Parathyroid adenoma (tissue), 2 donors: ENCODE data around the gene BCL2L1.
A peak's percentile ranks its signal among the peaks of the same experiment; 100 is the strongest.

ENCODE experiments used
- H2AFZ ChIP-seq: fragments of 300-600 bp; sonication (generic); one replicate; pipeline ENCODE4 v1.7.0; 2017; ENCODE audit warnings: antibody characterized with exemption, mild to moderate bottlenecking
- H3K27ac ChIP-seq: fragments of 300-600 bp; sonication (generic); one replicate; pipeline ENCODE4 v1.7.0; 2017
- H3K27me3 ChIP-seq: fragments of 300-600 bp; sonication (generic); one replicate; pipeline ENCODE4 v1.7.0; 2017; ENCODE audit warnings: low read length; ENCODE audit not compliant: control insufficient read depth, insufficient read depth
- H3K36me3 ChIP-seq: fragments of 300-600 bp; sonication (generic); one replicate; pipeline ENCODE4 v1.7.0; 2017; ENCODE audit warnings: low read length; ENCODE audit not compliant: control insufficient read depth, insufficient read depth
- H3K4me1 ChIP-seq: fragments of 300-600 bp; sonication (generic); one replicate; pipeline ENCODE4 v1.7.0; 2017; ENCODE audit warnings: control low read depth
- H3K4me2 ChIP-seq: fragments of 300-600 bp; sonication (generic); one replicate; pipeline ENCODE4 v1.7.0; 2017; ENCODE audit warnings: low read length
- H3K4me3 ChIP-seq: fragments of 300-600 bp; sonication (generic); one replicate; pipeline ENCODE4 v1.7.0; 2017; ENCODE audit warnings: low read depth, low read length
- H3K79me2 ChIP-seq: fragments of 300-600 bp; sonication (generic); one replicate; pipeline ENCODE4 v1.7.0; 2017; ENCODE audit warnings: control low read depth
- H3K9ac ChIP-seq: fragments of 300-600 bp; sonication (generic); one replicate; pipeline ENCODE4 v1.7.0; 2017; ENCODE audit warnings: mild to moderate bottlenecking
- H3K9me3 ChIP-seq: fragments of 300-600 bp; sonication (generic); one replicate; pipeline ENCODE4 v1.7.0; 2017; ENCODE audit warnings: low read length; ENCODE audit not compliant: control insufficient read depth
- TF ChIP-seq, protein P1 (sequence below): fragments of 300-600 bp; sonication (generic); IDR thresholded peaks from one replicate; pipeline ENCODE4 v1.7.0; 2017; ENCODE audit warnings: antibody characterized with exemption, mild to moderate bottlenecking
- donor health status: primary hyperparathyroidism.

The BCL2L1 gene

DNA sequence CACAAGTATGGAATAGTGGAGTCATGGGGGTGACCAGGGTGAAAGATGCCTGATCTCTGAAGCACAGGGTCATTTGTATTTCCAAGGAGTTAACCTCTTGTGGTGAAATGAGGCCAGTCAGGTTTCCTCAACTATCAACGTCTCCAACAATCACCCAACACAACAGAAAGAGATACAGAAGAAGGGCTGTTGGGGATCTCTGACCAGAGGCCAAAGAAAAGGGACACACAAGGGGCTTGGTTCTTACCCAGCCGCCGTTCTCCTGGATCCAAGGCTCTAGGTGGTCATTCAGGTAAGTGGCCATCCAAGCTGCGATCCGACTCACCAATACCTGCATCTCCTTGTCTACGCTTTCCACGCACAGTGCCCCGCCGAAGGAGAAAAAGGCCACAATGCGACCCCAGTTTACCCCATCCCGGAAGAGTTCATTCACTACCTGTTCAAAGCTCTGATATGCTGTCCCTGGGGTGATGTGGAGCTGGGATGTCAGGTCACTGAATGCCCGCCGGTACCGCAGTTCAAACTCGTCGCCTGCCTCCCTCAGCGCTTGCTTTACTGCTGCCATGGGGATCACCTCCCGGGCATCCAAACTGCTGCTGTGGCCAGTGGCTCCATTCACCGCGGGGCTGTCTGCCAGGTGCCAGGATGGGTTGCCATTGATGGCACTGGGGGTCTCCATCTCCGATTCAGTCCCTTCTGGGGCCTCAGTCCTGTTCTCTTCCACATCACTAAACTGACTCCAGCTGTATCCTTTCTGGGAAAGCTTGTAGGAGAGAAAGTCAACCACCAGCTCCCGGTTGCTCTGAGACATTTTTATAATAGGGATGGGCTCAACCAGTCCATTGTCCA, 1.0 kb downstream of the BCL2L1 start:
- Histone ChIP-seq H3K9ac (no peak overlapping the region), H3K79me2 (peaks cover 15% of the 10 kb centered on the region), H3K4me2 (peak overlapping the region; percentile 90), H3K27ac (peak overlapping the region; percentile 97), H3K4me3 (peak overlapping the region; percentile 86), H3K36me3 (no peaks in the 10 kb centered on the region), H3K9me3 (no peaks in the 10 kb centered on the region), H2AFZ (no peak overlapping the region), H3K27me3 (no peaks in the 10 kb centered on the region), H3K4me1 (peaks cover 21% of the 10 kb centered on the region)
- TF ChIP-seq, protein P1, sequence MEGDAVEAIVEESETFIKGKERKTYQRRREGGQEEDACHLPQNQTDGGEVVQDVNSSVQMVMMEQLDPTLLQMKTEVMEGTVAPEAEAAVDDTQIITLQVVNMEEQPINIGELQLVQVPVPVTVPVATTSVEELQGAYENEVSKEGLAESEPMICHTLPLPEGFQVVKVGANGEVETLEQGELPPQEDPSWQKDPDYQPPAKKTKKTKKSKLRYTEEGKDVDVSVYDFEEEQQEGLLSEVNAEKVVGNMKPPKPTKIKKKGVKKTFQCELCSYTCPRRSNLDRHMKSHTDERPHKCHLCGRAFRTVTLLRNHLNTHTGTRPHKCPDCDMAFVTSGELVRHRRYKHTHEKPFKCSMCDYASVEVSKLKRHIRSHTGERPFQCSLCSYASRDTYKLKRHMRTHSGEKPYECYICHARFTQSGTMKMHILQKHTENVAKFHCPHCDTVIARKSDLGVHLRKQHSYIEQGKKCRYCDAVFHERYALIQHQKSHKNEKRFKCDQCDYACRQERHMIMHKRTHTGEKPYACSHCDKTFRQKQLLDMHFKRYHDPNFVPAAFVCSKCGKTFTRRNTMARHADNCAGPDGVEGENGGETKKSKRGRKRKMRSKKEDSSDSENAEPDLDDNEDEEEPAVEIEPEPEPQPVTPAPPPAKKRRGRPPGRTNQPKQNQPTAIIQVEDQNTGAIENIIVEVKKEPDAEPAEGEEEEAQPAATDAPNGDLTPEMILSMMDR, result no peak

DNA sequence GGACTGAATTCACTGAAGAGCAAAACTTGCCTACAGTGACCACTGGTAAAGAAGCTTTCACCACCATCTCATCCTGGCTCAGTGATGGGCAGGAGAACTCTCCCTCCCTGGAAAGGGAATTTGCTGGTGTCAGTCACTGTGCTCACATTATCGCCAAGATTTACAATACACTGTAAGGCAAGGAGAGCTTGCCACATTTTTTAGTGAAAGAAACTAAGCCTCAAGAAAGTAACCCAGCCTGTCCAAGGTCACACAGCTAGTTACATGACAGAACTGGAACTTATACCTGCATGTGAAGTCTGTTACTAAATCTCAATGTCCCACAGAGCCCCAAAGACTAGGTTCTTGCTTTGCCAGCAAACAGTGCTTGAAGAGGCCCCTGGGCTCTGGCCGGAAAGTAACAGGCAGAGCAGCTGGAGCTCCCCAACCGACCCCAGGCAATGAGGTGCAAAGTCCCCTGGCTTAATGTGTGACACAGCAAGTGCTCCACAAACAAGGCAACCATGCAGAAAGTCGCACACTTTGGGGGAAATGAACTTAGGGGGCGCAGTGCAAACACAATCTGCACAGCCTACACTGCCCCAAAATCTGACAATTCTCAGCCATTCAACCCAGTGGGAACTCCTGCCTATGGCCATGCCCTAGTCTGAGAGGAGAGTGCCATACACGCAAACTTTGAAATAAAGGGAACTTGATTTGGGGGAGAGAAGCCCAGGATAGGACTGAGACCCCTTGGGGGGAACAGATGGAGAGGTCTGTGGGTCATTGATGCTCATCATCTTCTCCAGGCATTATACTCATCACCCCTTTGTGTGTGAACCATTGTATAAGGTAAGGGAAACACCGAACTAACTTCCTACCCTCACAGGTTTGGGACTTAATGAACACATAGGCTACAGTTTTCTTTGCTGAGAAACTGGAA, 1.9 kb downstream of the BCL2L1 start:
- H3K36me3 ChIP-seq, result no peaks in the 10 kb centered on the region
- peaks cover 21% of the 10 kb centered on the region for H3K4me1 ChIP-seq
- peak overlapping the region; percentile 86 for H3K4me3 ChIP-seq
- H3K27me3 ChIP-seq, result no peaks in the 10 kb centered on the region
- H3K9me3 ChIP-seq, result no peaks in the 10 kb centered on the region
- no peak overlapping the region for H2AFZ ChIP-seq
- H3K9ac ChIP-seq, result no peak overlapping the region
- peak overlapping the region; percentile 90 for H3K4me2 ChIP-seq
- peak overlapping the region; percentile 97 for H3K27ac ChIP-seq
- TF ChIP-seq, protein P1, result no peak
- H3K79me2 ChIP-seq, result peaks cover 19% of the 10 kb centered on the region

DNA sequence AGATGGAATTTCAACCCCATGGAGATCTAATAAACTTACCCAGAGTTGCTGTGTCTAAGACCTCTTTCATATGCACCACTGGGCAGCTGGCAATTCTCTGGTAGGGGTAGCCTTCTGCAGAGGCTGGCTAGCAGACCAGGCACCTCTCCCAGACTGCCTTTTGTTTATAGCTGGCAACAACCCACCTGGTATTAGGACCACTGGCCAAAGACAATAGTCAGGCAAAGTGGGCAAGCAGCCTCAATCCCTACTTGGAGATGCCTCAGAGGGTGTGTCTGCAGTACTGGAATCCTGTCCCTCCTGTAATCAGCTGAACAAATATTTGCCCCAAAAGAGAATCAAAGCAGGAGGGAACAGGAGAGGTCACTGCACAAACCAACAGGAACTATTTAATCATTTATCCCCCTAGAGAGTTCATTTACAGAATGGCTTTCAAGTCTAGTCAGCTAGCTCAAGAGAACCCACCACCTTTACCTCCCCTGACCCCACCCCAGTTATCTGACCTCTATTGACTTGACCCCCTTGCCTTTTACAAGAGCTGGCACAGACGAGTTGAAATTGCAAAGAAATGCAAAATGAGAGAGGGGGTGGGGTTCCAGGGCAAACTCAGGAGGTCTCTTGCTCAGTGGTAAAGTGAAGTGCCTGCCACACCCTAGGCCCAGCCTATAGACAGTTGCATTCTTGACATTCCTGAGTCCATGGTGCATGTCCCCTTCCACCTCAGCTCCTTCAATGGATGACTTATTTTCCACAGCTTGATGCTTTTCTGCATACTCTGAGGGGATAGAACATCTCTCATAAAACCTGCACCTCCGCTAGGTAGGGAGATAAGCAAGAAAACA, 2.8 kb downstream of the BCL2L1 start:
- peak overlapping the region; percentile 90 for H3K4me2 ChIP-seq
- H3K4me1 ChIP-seq, result peaks cover 21% of the 10 kb centered on the region
- H3K4me3 ChIP-seq, result peak overlapping the region; percentile 86
- no peak overlapping the region for H2AFZ ChIP-seq
- no peak overlapping the region for H3K27ac ChIP-seq
- no peaks in the 10 kb centered on the region for H3K36me3 ChIP-seq
- no peak overlapping the region for H3K9ac ChIP-seq
- H3K79me2 ChIP-seq, result peaks cover 19% of the 10 kb centered on the region
- TF ChIP-seq, protein P1, result no peak
- no peaks in the 10 kb centered on the region for H3K27me3 ChIP-seq
- no peaks in the 10 kb centered on the region for H3K9me3 ChIP-seq

GRCh38 chr20:31718952-31719643, 3.6 kb downstream of the BCL2L1 start:
- no peaks in the 10 kb centered on the region for H3K36me3 ChIP-seq
- H3K79me2 ChIP-seq, result peaks cover 19% of the 10 kb centered on the region
- no peaks in the 10 kb centered on the region for H3K9me3 ChIP-seq
- peak overlapping the region; percentile 5 for H3K4me2 ChIP-seq
- no peak overlapping the region for H2AFZ ChIP-seq
- H3K9ac ChIP-seq, result no peak overlapping the region
- peaks cover 21% of the 10 kb centered on the region for H3K4me1 ChIP-seq
- no peak overlapping the region for H3K27ac ChIP-seq
- H3K4me3 ChIP-seq, result no peak overlapping the region
- no peaks in the 10 kb centered on the region for H3K27me3 ChIP-seq
- TF ChIP-seq, protein P1, result no peak
